HCT116 (cell line): ENCODE data around the gene MOV10. TPM values are rescaled to one million over a fixed set of nuclear protein-coding genes. Genes with fewer than 3 reads are reported as not detected.

Source experiments
- ATAC-seq: fragments of 200-7000 bp; cut with Tn5 transposase; 2 replicates; pipeline ENCODE4 v1.9.1; 2020; ENCODE audit warnings: mild to moderate bottlenecking, moderate library complexity
- BruUV-seq: library from RNA; stranded (reverse); fragments of 400-500 nt; replicated peaks from 2 replicates; lab custom pipeline; 2021; lab: Mats Ljungman, UMichigan
- CTCF ChIA-PET: fragments of 300-600 bp; sonication (Branson Sonifier 250); formaldehyde crosslinking; loops from one replicate; lab custom pipeline; 2021; ENCODE audit warnings: antibody characterized with exemption; lab: Charles Lee
- POLR2A ChIA-PET: fragments of 300-600, 350-600 bp; sonication (Branson Sonifier 250); formaldehyde crosslinking; loops from one replicate; lab custom pipeline; 2021; ENCODE audit warnings: antibody characterized with exemption; lab: Charles Lee
- RAD21 ChIA-PET, 2 experiments: fragments of 300-600 bp; sonication (Branson Sonifier 250); formaldehyde crosslinking; loops; one replicate each; lab custom pipeline; 2023; ENCODE audit warnings: low total read pairs in 2 of 2; ENCODE audit not compliant: uncharacterized antibody in 2 of 2, unreplicated experiment in 2 of 2, low non-redundant PET in 1 of 2; lab: Charles Lee
- DNase-seq: peaks from one replicate; pipeline ENCODE4 v3.0.0-alpha.2; 2010; ENCODE audit warnings: low read depth, low spot score
- H2AFZ ChIP-seq: fragments of 200-600 bp; shearing (Covaris generic), sonication (generic); 2 replicates; pipeline ENCODE4 v1.6.1; 2017; ENCODE audit warnings: low read depth, mixed run types, mixed read lengths, antibody characterized with exemption, low read length; ENCODE audit not compliant: poor library complexity, severe bottlenecking
- H3K27ac ChIP-seq: 2 replicates; pipeline ENCODE4 v1.5.1; 2012; ENCODE audit warnings: low read depth, low read length
- H3K27me3 ChIP-seq: fragments of 200-600 bp; sonication (generic); 2 replicates; pipeline ENCODE4 v1.6.1; 2016; ENCODE audit warnings: mixed run types, low read length, mixed read lengths; ENCODE audit not compliant: insufficient read depth
- H3K36me3 ChIP-seq, 2 experiments: fragments of 200-500 bp in 1 of 2; fragments of 200-600 bp in 1 of 2; sonication (Bioruptor generic) in 1 of 2; sonication (generic) in 1 of 2; 2 replicates each; pipeline versions ENCODE4 v1.5.1 to v1.6.1; 2014 to 2016; ENCODE audit warnings: low read length in 2 of 2, inconsistent platforms in 1 of 2, mixed read lengths in 1 of 2, mixed run types in 1 of 2; ENCODE audit not compliant: insufficient read depth in 2 of 2, control insufficient read depth in 1 of 2
- H3K4me1 ChIP-seq, 2 experiments: fragments of 200-600 bp in 1 of 2; sonication (generic) in 1 of 2; 2 replicates each; pipeline versions ENCODE4 v1.5.1 to v1.6.1; 2012 to 2017; ENCODE audit warnings: low read length in 2 of 2, inconsistent platforms in 1 of 2, mild to moderate bottlenecking in 1 of 2, mixed read lengths in 1 of 2, mixed run types in 1 of 2, moderate library complexity in 1 of 2; ENCODE audit not compliant: insufficient read depth in 2 of 2, control insufficient read depth in 1 of 2
- H3K4me2 ChIP-seq: fragments of 200-600 bp; sonication (generic); 2 replicates; pipeline ENCODE4 v1.6.1; 2017; ENCODE audit warnings: mixed run types, low read length, mixed read lengths
- H3K4me3 ChIP-seq, 2 experiments: fragments of 200-600 bp in 1 of 2; sonication (generic) in 1 of 2; replicated peaks in 1 of 2; 2 replicates each; pipeline ENCODE4 v1.5.1; 2011 to 2016; ENCODE audit warnings: low read length in 2 of 2, control low read depth in 1 of 2, low read depth in 1 of 2, mild to moderate bottlenecking in 1 of 2, mixed read lengths in 1 of 2, mixed run types in 1 of 2
- H3K79me2 ChIP-seq: fragments of 200-600 bp; sonication (generic); 2 replicates; pipeline ENCODE4 v1.6.1; 2017; ENCODE audit warnings: mild to moderate bottlenecking, mixed run types, low read length, moderate library complexity, mixed read lengths; ENCODE audit not compliant: insufficient read depth
- H3K9ac ChIP-seq: fragments of 200-600 bp; sonication (generic); 2 replicates; pipeline ENCODE4 v1.6.1; 2016; ENCODE audit warnings: low read length, mixed read lengths
- H3K9me2 ChIP-seq: fragments of 200-600 bp; sonication (generic), shearing (Covaris generic); 2 replicates; pipeline ENCODE4 v1.6.1; 2017; ENCODE audit warnings: mixed run types, mild to moderate bottlenecking, moderate library complexity; ENCODE audit not compliant: insufficient read depth
- H3K9me3 ChIP-seq, 2 experiments: fragments of 200-500 bp in 1 of 2; fragments of 200-600 bp in 1 of 2; sonication (Bioruptor generic) in 1 of 2; sonication (generic) in 1 of 2; 2 replicates each; pipeline ENCODE4 v1.6.1; 2014 to 2017; ENCODE audit warnings: low read length in 2 of 2, mixed read lengths in 2 of 2, inconsistent platforms in 1 of 2, low read depth in 1 of 2, mild to moderate bottlenecking in 1 of 2, mixed run types in 1 of 2, moderate library complexity in 1 of 2; ENCODE audit not compliant: control insufficient read depth in 1 of 2, insufficient read depth in 1 of 2
- H4K20me1 ChIP-seq: fragments of 200-600 bp; sonication (generic), shearing (Covaris generic); 2 replicates; pipeline ENCODE4 v1.6.1; 2017; ENCODE audit warnings: mixed run types, mild to moderate bottlenecking, moderate library complexity; ENCODE audit not compliant: insufficient read depth
- CEBPB ChIP-seq: IDR thresholded peaks from 2 replicates; pipeline ENCODE4 v1.6.1; 2012; ENCODE audit warnings: low read depth
- EGR1 ChIP-seq: IDR thresholded peaks from 2 replicates; pipeline ENCODE4 v1.6.1; 2012; ENCODE audit warnings: low read depth
- ELF1 ChIP-seq: IDR thresholded peaks from 2 replicates; pipeline ENCODE4 v1.6.1; 2012; ENCODE audit warnings: low read depth, borderline replicate concordance
- EZH2 ChIP-seq: fragments of 200-600 bp; sonication (generic); IDR thresholded peaks from 2 replicates; pipeline ENCODE4 v1.6.1; 2017; ENCODE audit warnings: antibody characterized with exemption, mixed run types
- EZH2phosphoT487 ChIP-seq: fragments of 200-600 bp; IDR thresholded peaks from 2 replicates; pipeline ENCODE4 v1.6.1; 2018; ENCODE audit warnings: antibody characterized with exemption, borderline replicate concordance
- FOSL1 ChIP-seq: IDR thresholded peaks from 2 replicates; pipeline ENCODE4 v1.6.1; 2012; ENCODE audit warnings: low read depth
- JUND ChIP-seq: IDR thresholded peaks from 2 replicates; pipeline ENCODE4 v1.6.1; 2012
- POLR2AphosphoS5 ChIP-seq: IDR thresholded peaks from 2 replicates; pipeline ENCODE4 v1.6.1; 2011; ENCODE audit warnings: mild to moderate bottlenecking, low read depth, low read length, moderate library complexity
- RAD21 ChIP-seq: IDR thresholded peaks from 2 replicates; pipeline ENCODE4 v1.6.1; 2012; ENCODE audit warnings: low read depth, mild to moderate bottlenecking
- SP1 ChIP-seq: IDR thresholded peaks from 2 replicates; pipeline ENCODE4 v1.6.1; 2012; ENCODE audit warnings: low read depth
- SRF ChIP-seq: IDR thresholded peaks from 2 replicates; pipeline ENCODE4 v1.6.1; 2012; ENCODE audit warnings: low read depth
- YY1 ChIP-seq: IDR thresholded peaks from 2 replicates; pipeline ENCODE4 v1.6.1; 2011; ENCODE audit warnings: low read length, low read depth, moderate library complexity, mild to moderate bottlenecking; ENCODE audit not compliant: insufficient replicate concordance; ENCODE audit errors: extremely low read depth
- ZNF274 ChIP-seq: fragments of 200-500 bp; sonication (Bioruptor generic); IDR thresholded peaks from 2 replicates; pipeline ENCODE4 v1.6.1; 2014; ENCODE audit warnings: mild to moderate bottlenecking, low read depth, low read length, inconsistent platforms
- intact Hi-C: fragments of 100-400 bp; cut with micrococcal nuclease; formaldehyde crosslinking; loops from 2 replicates; pipeline ENCODE4 v1.10.0; 2022
- total RNA-seq: library from RNA; stranded (reverse); gene quantifications from one replicate; pipeline ENCODE4 v1.2.1, GENCODE V29; 2021; ENCODE audit not compliant: unreplicated experiment
- TF ChIP-seq, protein P1 (sequence below): IDR thresholded peaks from 2 replicates; pipeline ENCODE4 v1.6.1; 2012
- TF ChIP-seq, protein P2 (sequence below): IDR thresholded peaks from 2 replicates; pipeline ENCODE4 v1.6.1; 2012; ENCODE audit warnings: low read depth
- TF ChIP-seq, protein P3 (sequence below), 3 experiments: fragments of 200-600 bp in 1 of 3; sonication (generic) in 1 of 3; IDR thresholded peaks in 2 of 3; conservative IDR thresholded peaks in 1 of 3; 2 replicates each; pipeline ENCODE4 v1.5.1; 2012 to 2017; ENCODE audit warnings: low read depth in 2 of 3, low read length in 2 of 3, antibody characterized with exemption in 1 of 3, borderline replicate concordance in 1 of 3, control low read depth in 1 of 3, mild to moderate bottlenecking in 1 of 3, mixed read lengths in 1 of 3, mixed run types in 1 of 3, moderate library complexity in 1 of 3; ENCODE audit not compliant: insufficient read depth in 1 of 3
- TF ChIP-seq, protein P4 (sequence below): IDR thresholded peaks from 2 replicates; pipeline ENCODE4 v1.6.1; 2011; ENCODE audit warnings: mild to moderate bottlenecking, low read length, moderate library complexity; ENCODE audit not compliant: insufficient replicate concordance; ENCODE audit errors: extremely low read depth

MOV10 gene
- total RNA-seq, 1 experiment from 2014 or later = 109 TPM

DNA sequence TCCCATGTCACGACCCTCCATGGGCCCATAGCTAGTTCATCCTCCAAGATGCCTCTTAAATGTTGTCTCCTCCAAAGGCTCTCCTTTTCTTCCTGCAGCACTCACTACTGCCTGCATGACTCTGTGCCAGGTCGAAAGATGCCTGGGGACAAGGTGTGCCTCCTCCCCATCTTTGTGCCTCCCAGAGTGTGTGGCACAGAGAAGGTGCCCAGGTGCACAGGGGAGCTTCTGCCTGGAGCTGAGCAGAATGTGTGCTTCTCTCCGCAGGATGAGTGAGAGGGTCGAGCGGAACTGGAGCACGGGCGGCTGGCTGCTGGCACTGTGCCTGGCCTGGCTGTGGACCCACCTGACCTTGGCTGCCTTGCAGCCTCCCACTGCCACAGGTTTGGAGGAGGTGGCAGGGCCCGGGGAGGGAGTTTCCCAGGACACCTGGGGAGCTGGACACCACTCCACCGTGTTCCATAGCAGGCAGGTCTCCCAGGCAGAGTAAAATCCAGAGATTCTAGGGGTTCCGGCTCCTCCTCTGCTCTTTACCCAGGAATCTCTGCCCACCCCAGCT, 47.6 kb downstream of the MOV10 start:
- Histone ChIP-seq H3K9me3 (no peaks in the 10 kb centered on the region), H3K9ac (no peak overlapping the region), H3K9me2 (no peaks in the 10 kb centered on the region), H3K79me2 (no peaks in the 10 kb centered on the region), H3K4me2 (no peak overlapping the region), H3K4me1 (peaks cover 0 to 9% of the 10 kb centered on the region in 2 experiments; a peak in 2 of 4 replicates), H3K36me3 (no peaks in the 10 kb centered on the region), H3K4me3 (no peak overlapping the region), H4K20me1 (no peaks in the 10 kb centered on the region), H3K27ac (no peak overlapping the region), H2AFZ (no peak overlapping the region), H3K27me3 (no peaks in the 10 kb centered on the region)
- ChIA-PET CTCF (interaction anchor here (1.1 to 4.8 kb wide), 3 partner anchors 9 to 351 kb away, joined by 3 to 44 read pairs (median 5); partner anchors contain the start of gene LRIG2), RAD21 (no interaction called here), POLR2A (interaction anchor here (0.6 kb wide), 1 partner anchor 326 kb away, joined by 3 read pairs; no protein-coding TSS in a partner anchor)
- ATAC-seq (no peak), DNase-seq (no peak)
- TF ChIP-seq, protein P1, sequence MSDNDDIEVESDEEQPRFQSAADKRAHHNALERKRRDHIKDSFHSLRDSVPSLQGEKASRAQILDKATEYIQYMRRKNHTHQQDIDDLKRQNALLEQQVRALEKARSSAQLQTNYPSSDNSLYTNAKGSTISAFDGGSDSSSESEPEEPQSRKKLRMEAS = no peak
- TF ChIP-seq ZNF274 (no peak), JUND (no peak), POLR2AphosphoS5 (no peak), ELF1 (no peak), SRF (no peak), EZH2phosphoT487 (no peak), CEBPB (no peak), RAD21 (no peak), SP1 (no peak), EZH2 (no peak), FOSL1 (no peak), YY1 (no peak), EGR1 (no peak)
- TF ChIP-seq, protein P2, sequence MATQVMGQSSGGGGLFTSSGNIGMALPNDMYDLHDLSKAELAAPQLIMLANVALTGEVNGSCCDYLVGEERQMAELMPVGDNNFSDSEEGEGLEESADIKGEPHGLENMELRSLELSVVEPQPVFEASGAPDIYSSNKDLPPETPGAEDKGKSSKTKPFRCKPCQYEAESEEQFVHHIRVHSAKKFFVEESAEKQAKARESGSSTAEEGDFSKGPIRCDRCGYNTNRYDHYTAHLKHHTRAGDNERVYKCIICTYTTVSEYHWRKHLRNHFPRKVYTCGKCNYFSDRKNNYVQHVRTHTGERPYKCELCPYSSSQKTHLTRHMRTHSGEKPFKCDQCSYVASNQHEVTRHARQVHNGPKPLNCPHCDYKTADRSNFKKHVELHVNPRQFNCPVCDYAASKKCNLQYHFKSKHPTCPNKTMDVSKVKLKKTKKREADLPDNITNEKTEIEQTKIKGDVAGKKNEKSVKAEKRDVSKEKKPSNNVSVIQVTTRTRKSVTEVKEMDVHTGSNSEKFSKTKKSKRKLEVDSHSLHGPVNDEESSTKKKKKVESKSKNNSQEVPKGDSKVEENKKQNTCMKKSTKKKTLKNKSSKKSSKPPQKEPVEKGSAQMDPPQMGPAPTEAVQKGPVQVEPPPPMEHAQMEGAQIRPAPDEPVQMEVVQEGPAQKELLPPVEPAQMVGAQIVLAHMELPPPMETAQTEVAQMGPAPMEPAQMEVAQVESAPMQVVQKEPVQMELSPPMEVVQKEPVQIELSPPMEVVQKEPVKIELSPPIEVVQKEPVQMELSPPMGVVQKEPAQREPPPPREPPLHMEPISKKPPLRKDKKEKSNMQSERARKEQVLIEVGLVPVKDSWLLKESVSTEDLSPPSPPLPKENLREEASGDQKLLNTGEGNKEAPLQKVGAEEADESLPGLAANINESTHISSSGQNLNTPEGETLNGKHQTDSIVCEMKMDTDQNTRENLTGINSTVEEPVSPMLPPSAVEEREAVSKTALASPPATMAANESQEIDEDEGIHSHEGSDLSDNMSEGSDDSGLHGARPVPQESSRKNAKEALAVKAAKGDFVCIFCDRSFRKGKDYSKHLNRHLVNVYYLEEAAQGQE = no peak
- TF ChIP-seq, protein P3, sequence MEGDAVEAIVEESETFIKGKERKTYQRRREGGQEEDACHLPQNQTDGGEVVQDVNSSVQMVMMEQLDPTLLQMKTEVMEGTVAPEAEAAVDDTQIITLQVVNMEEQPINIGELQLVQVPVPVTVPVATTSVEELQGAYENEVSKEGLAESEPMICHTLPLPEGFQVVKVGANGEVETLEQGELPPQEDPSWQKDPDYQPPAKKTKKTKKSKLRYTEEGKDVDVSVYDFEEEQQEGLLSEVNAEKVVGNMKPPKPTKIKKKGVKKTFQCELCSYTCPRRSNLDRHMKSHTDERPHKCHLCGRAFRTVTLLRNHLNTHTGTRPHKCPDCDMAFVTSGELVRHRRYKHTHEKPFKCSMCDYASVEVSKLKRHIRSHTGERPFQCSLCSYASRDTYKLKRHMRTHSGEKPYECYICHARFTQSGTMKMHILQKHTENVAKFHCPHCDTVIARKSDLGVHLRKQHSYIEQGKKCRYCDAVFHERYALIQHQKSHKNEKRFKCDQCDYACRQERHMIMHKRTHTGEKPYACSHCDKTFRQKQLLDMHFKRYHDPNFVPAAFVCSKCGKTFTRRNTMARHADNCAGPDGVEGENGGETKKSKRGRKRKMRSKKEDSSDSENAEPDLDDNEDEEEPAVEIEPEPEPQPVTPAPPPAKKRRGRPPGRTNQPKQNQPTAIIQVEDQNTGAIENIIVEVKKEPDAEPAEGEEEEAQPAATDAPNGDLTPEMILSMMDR (IDR thresholded peaks at IDR 0.05 in 2 of 3, conservative IDR thresholded peaks at IDR 0.05 in 1 of 3; ENCODE audit: borderline replicate concordance in 1 of 3, insufficient read depth in 1 of 3, low read depth in 2 of 3, low read length in 2 of 3) = no peak
- TF ChIP-seq, protein P4, sequence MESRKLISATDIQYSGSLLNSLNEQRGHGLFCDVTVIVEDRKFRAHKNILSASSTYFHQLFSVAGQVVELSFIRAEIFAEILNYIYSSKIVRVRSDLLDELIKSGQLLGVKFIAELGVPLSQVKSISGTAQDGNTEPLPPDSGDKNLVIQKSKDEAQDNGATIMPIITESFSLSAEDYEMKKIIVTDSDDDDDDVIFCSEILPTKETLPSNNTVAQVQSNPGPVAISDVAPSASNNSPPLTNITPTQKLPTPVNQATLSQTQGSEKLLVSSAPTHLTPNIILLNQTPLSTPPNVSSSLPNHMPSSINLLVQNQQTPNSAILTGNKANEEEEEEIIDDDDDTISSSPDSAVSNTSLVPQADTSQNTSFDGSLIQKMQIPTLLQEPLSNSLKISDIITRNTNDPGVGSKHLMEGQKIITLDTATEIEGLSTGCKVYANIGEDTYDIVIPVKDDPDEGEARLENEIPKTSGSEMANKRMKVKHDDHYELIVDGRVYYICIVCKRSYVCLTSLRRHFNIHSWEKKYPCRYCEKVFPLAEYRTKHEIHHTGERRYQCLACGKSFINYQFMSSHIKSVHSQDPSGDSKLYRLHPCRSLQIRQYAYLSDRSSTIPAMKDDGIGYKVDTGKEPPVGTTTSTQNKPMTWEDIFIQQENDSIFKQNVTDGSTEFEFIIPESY = no peak
- BruUV-seq = no TSS peak
- intact Hi-C loops = no loop called here
